Renal cortical epithelial cell (primary cell): ENCODE results near the gene AMH. TPM values are rescaled to one million over a fixed set of nuclear protein-coding genes. Genes with fewer than 3 reads are reported as not detected.
A peak's percentile ranks its signal among the peaks of the same experiment; 100 is the strongest.

Source experiments
- DNase-seq: peaks from one replicate; pipeline ENCODE4 v3.0.0-alpha.2; 2011; ENCODE audit warnings: low read depth
- total RNA-seq: library from RNA; depleted of rRNA; stranded (reverse); fragments of >200 nt; gene quantifications from 2 replicates; pipeline ENCODE4 v1.2.3, GENCODE V29; 2014

The AMH gene
- total RNA-seq, 1 donor from 2014 or later, result 1.0 TPM

GRCh38 chr19:2235381-2236063 is 13.6 kb upstream of the AMH start:
- no peak for DNase-seq

- no peak for DNase-seq
Observed at GRCh38 chr19:2236064-2236313, 13.1 kb upstream of the AMH start.

- peak; percentile 89 for DNase-seq
Observed at GRCh38 chr19:2236314-2237050, 12.6 kb upstream of the AMH start, which contains the start of the genes PLEKHJ1 and SF3A2. TSS of gene PLEKHJ1 (minus strand) at chr19:2236329. CDS start at chr19:2236248, 81 bp downstream. TSS of gene SF3A2 (plus strand) at chr19:2236824. CDS start at chr19:2243419, 6,595 bp downstream.

GRCh38 chr19:2237051-2237868 is 11.9 kb upstream of the AMH start:
- DNase-seq, result no peak

- no peak for DNase-seq
Observed at GRCh38 chr19:2237869-2238153, 11.3 kb upstream of the AMH start.

GRCh38 chr19:2239173-2239572 is 9.9 kb upstream of the AMH start:
- no peak for DNase-seq

GRCh38 chr19:2239771-2240770 is 9.1 kb upstream of the AMH start:
- no peak for DNase-seq

- DNase-seq, result no peak
Observed at GRCh38 chr19:2240881-2241760, 8.0 kb upstream of the AMH start.

- DNase-seq, result no peak
Observed at GRCh38 chr19:2242092-2242537, 7.0 kb upstream of the AMH start.

GRCh38 chr19:2242816-2243215 is 6.3 kb upstream of the AMH start:
- no peak for DNase-seq

- DNase-seq, result no peak
Observed at GRCh38 chr19:2243274-2244124, 5.6 kb upstream of the AMH start.

GRCh38 chr19:2244125-2244411 is 5.1 kb upstream of the AMH start:
- no peak for DNase-seq

GRCh38 chr19:2244486-2244885 is 4.6 kb upstream of the AMH start:
- no peak for DNase-seq

- no peak for DNase-seq
Observed at GRCh38 chr19:2245273-2245672, 3.9 kb upstream of the AMH start.

GRCh38 chr19:2246014-2246620 is 3.0 kb upstream of the AMH start:
- no peak for DNase-seq

GRCh38 chr19:2246801-2247361 is 2.2 kb upstream of the AMH start:
- no peak for DNase-seq

GRCh38 chr19:2247433-2248101 is 1.6 kb upstream of the AMH start:
- no peak for DNase-seq
